ENCODE measurements around the gene LUC7L3. TPM values are rescaled to one million over a fixed set of nuclear protein-coding genes. Genes with fewer than 3 reads are reported as not detected.

LUC7L3 gene
- total RNA-seq, 2 donors from 2014 or later: 129 to 155 TPM

DNA sequence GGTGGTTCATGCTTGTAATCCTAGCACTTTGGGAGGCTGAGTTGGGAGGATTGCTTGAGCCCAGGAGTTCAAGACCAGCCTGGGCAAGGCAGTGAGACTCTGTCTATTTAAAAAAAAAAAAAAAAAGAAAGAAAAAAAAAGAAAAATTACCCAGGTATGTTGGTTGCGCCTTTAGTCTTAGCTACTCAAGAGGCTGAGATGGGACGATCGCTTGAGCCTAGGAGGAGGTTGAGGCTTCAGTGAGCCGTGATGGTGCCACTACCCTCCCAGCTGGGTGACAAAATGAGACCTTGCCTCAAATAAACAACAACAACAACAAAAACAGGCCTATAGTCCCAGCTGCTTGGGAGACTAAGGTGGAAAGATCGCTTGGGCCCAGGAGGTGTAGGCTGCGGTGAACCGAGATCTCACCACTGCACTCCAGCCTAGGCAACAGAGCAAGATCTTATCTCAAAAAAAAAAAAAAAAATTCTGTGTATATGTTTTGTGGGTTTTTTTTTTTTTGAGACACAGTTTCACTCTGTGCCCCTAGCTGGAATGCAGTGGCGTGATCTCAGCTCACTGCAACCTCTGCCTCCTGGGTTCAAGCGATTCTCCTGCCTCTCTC is 60.4 kb downstream of the LUC7L3 start:
- peaks cover 21% of the 10 kb centered on the region for H3K4me1 Mint-ChIP-seq
- no peaks in the 10 kb centered on the region for H3K27me3 Mint-ChIP-seq
- H3K36me3 Mint-ChIP-seq (ENCODE audit: low read depth): no peaks in the 10 kb centered on the region
- peak overlapping the region; percentile 69 for H3K27ac Mint-ChIP-seq
- no peaks in the 10 kb centered on the region for H3K9me3 ChIP-seq (ENCODE audit: control insufficient read depth, low read length, poor library complexity, severe bottlenecking)
- ATAC-seq (peak; percentile 88), DNase-seq (peak; percentile 25 to 55 (median 31))
- H3K4me3 Mint-ChIP-seq: peak overlapping the region; percentile 43

DNA sequence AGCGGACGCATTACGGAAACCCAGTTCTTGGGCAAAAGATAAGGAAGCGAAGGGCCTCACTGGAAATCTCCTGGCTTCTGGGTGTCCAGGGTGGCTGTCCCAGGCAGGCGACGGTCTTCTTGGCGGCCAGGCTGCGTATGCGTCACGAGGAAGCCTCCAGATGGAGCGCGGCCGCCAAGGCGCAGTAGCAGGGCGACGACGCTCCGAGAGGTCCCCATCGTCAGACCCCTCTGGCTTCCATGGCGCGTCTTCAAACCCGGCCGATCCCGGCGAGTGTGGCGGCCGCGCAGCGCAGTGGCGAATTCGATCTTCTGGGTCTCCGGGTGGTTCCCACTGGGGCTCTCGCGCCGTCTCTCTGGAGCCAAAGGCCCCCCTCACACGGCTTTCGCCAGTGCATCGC is 61.8 kb downstream of the LUC7L3 start:
- Mint-ChIP-seq H3K4me3 (peak overlapping the region; percentile 79), H3K4me1 (peaks cover 21% of the 10 kb centered on the region), H3K27me3 (no peaks in the 10 kb centered on the region), H3K36me3 (ENCODE audit: low read depth) (no peaks in the 10 kb centered on the region), H3K27ac (no peak overlapping the region)
- ATAC-seq (no peak), DNase-seq (no peak)
- H3K9me3 ChIP-seq (ENCODE audit: control insufficient read depth, low read length, poor library complexity, severe bottlenecking): no peaks in the 10 kb centered on the region

DNA sequence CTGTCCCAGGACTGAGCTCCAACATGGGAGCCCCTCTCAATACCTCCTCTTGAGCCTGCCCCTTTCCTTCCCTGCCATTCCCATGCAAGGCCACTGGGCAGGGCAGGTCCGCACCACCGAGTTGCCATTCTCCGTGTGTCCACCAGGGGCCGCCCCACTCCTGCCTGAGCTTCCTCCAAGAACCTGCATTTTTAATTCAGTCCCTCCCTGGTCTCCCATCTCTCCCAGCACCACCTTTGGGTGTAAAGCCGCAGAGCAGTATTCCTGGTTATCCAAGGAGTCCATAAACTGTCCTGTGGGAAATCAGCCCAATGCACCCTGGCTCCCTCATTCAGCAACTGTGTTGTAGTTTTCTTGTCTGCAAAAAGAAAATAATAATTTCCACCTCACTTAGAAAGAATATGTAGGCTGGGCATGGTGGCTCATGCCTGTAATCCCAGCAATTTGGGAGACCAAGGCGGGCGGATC is 63.8 kb downstream of the LUC7L3 start:
- no peaks in the 10 kb centered on the region for H3K27me3 Mint-ChIP-seq
- no peaks in the 10 kb centered on the region for H3K9me3 ChIP-seq (ENCODE audit: control insufficient read depth, low read length, poor library complexity, severe bottlenecking)
- no peak overlapping the region for H3K27ac Mint-ChIP-seq
- H3K4me1 Mint-ChIP-seq: peaks cover 24% of the 10 kb centered on the region
- peak; percentile 66 to 75 (median 67) for DNase-seq
- peaks cover 3% of the 10 kb centered on the region for H3K36me3 Mint-ChIP-seq (ENCODE audit: low read depth)
- peak; percentile 63 for ATAC-seq
- peak overlapping the region; percentile 75 for H3K4me3 Mint-ChIP-seq

DNA sequence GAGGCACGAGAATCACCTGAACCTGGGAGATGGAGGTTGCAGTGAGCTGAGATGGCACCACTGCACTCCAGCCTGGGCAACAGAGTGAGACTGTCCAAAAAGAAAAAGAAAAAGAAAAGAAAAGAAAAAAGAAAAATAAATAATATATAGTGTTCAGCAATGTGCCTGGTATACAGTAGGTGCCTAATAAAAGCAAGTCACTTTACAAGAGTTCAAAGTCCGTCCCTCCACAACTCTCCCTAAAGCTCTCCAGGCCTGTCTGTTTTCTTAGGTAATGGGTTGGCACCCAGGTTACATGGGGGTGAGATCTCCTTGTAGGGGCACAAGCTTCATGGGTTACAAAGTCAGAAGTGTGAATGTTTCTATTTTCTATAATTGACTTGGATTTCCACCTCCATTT is 64.5 kb downstream of the LUC7L3 start:
- Mint-ChIP-seq H3K27ac (peak overlapping the region; percentile 14), H3K27me3 (peaks cover 4% of the 10 kb centered on the region), H3K36me3 (ENCODE audit: low read depth) (peaks cover 3% of the 10 kb centered on the region), H3K4me3 (no peak overlapping the region), H3K4me1 (peaks cover 24% of the 10 kb centered on the region)
- DNase-seq (no peak), ATAC-seq (no peak)
- H3K9me3 ChIP-seq (ENCODE audit: control insufficient read depth, low read length, poor library complexity, severe bottlenecking): no peaks in the 10 kb centered on the region

DNA sequence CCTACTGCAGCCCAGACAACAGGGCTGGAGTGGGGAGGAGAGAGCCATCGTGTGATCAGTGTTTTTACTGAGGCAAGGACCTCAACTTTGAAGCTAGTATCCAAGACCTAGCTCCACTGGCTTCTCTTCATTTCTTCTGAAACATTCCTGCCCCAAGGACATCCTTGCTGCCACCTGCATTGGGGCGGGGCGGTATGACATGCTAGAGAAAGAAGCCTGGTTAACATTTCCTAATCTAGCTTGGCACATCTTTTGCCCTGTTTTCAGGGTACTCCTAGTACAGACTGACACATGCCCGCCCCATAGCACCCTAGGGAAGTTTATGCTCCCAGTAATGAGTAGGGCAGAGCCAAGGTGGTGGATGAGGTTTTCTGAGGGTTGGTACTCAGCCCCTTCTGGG is 65.7 kb downstream of the LUC7L3 start:
- no peak overlapping the region for H3K4me3 Mint-ChIP-seq
- no peak for ATAC-seq
- no peak overlapping the region for H3K27ac Mint-ChIP-seq
- peaks cover 3% of the 10 kb centered on the region for H3K36me3 Mint-ChIP-seq (ENCODE audit: low read depth)
- H3K9me3 ChIP-seq (ENCODE audit: control insufficient read depth, low read length, poor library complexity, severe bottlenecking): no peaks in the 10 kb centered on the region
- peaks cover 15% of the 10 kb centered on the region for H3K4me1 Mint-ChIP-seq
- peaks cover 8% of the 10 kb centered on the region for H3K27me3 Mint-ChIP-seq
- DNase-seq: no peak

DNA sequence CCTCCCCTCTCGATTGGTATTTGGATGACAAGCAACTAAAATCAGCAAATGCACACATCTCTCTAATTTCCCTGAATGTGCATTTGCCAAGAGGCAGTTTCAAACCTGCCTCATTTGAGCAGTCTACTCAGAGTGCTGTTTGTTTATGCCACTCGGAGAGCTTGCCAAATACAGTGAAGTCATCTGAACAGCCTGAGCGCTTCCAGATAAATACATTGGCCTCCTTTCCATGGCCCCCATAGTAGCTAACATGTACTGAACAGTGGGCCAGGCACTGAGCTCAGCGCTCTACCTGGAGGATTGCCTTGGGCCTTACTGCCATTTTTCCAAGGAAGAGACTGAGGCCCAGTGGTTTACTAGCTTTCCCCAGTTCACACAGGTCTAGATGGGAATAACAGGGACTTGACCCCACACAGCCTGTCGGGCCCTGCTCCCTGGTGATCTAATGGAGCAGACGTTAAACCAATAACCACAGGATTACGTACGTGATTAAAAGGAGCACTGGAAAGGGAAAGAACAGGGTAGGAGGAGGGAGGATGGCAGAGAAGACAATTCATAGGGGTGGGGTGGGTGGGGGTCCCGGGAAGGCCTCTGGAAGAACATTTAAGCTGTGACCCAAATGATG is 66.7 kb downstream of the LUC7L3 start:
- H3K9me3 ChIP-seq (ENCODE audit: control insufficient read depth, low read length, poor library complexity, severe bottlenecking): no peaks in the 10 kb centered on the region
- H3K4me3 Mint-ChIP-seq: no peak overlapping the region

DNA sequence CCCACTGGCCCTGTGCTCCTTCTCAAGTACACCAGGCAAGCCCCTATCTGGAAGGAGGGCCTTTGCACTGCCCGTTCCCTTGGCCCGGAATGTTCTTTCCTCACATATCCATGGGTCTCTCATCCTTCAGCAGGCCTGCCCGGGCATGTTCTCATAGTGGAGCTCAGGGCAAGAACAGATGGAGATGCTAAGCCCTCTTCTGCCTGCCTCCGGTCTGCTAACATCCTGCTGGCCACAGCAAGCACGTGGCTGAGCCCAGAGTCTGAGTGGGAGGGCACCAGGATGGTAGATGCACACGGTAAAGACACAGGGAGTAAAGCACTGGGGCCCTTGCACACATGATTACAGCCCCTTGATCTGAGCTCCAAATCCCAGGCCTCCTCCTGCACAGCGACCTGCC is 67.7 kb downstream of the LUC7L3 start:
- no peak for ATAC-seq
- Mint-ChIP-seq H3K4me3 (no peak overlapping the region), H3K27ac (no peak overlapping the region), H3K27me3 (peaks cover 17% of the 10 kb centered on the region), H3K4me1 (peaks cover 17% of the 10 kb centered on the region), H3K36me3 (ENCODE audit: low read depth) (peaks cover 6% of the 10 kb centered on the region)
- no peak for DNase-seq
- H3K9me3 ChIP-seq (ENCODE audit: control insufficient read depth, low read length, poor library complexity, severe bottlenecking): no peaks in the 10 kb centered on the region

More for the DNA sequence above, 66.7 kb downstream of the LUC7L3 start:
- no peak for DNase-seq
- H3K27me3 Mint-ChIP-seq: peaks cover 13% of the 10 kb centered on the region
- no peak for ATAC-seq
- H3K27ac Mint-ChIP-seq: no peak overlapping the region
- H3K36me3 Mint-ChIP-seq (ENCODE audit: low read depth): peaks cover 6% of the 10 kb centered on the region
- H3K4me1 Mint-ChIP-seq: peaks cover 17% of the 10 kb centered on the region

DNA sequence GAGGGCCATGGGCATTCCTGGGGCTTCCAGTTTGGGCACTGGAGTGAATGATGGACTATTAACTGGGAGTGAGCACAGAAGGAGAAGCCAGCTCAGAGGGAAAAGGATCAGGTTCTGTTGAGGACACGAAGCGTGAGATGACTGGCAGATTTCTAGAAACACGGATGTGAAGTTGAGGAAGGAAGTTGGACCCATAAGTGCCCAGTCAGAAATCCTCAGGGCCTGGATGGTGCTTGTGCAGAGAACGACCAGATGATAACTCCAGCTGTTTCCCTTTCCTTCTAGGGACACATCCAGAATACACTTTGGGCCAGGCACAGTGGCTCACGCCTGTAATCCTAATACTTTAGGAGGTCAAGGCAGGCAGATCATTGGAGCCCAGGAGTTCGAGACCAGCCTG is 71.2 kb downstream of the LUC7L3 start:
- Mint-ChIP-seq H3K27ac (no peak overlapping the region), H3K4me1 (peaks cover 10% of the 10 kb centered on the region), H3K36me3 (ENCODE audit: low read depth) (peaks cover 6% of the 10 kb centered on the region), H3K27me3 (peaks cover 17% of the 10 kb centered on the region), H3K4me3 (no peak overlapping the region)
- ATAC-seq: no peak
- DNase-seq: no peak
- H3K9me3 ChIP-seq (ENCODE audit: control insufficient read depth, low read length, poor library complexity, severe bottlenecking): no peaks in the 10 kb centered on the region

DNA sequence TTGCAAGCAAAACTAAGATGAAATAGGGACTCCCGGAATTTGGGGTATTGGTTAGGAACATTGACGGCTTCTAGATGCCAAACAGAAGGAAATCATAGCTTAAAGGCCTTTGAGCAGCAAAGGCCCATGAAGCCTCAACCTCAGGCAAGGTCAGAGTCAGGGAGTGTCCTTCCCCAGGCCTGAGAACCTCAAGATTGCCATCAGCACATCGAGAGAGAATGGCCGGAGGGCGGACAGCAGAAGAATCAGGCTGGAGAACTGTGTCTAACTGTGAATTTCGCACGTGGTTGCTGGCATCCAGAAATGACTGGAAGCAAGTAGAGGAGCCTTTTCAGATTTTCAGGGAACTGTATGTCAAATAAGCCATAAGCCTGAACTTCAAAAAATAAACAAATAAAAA is 72.7 kb downstream of the LUC7L3 start:
- Mint-ChIP-seq H3K4me3 (no peak overlapping the region), H3K27ac (no peak overlapping the region), H3K36me3 (ENCODE audit: low read depth) (peaks cover 6% of the 10 kb centered on the region), H3K4me1 (peaks cover 10% of the 10 kb centered on the region), H3K27me3 (peaks cover 17% of the 10 kb centered on the region)
- ATAC-seq: no peak
- no peak for DNase-seq
- no peaks in the 10 kb centered on the region for H3K9me3 ChIP-seq (ENCODE audit: control insufficient read depth, low read length, poor library complexity, severe bottlenecking)

DNA sequence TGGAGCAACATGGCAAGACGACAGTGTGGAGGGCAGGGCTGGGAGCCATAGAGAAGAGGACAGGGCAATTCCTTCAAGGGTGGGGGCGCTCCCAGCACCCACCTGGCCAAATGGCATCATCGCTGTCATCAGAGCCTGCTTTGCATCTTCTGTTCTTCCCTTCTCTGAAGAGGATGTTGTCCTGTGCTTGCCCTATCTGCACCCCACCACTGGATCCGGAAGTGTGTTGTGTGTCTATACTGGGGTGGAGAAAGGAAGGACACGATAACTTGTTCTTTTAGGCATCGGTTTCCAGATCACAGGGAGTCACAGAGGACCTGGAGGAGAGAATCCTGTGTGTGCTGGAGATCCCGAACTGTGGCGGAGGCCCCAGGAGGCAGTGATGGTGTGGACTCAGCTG is 73.6 kb downstream of the LUC7L3 start:
- Mint-ChIP-seq H3K27ac (no peak overlapping the region), H3K27me3 (peaks cover 17% of the 10 kb centered on the region), H3K4me3 (no peak overlapping the region), H3K36me3 (ENCODE audit: low read depth) (peaks cover 4% of the 10 kb centered on the region), H3K4me1 (peaks cover 7% of the 10 kb centered on the region)
- DNase-seq: no peak
- no peak for ATAC-seq
- H3K9me3 ChIP-seq (ENCODE audit: control insufficient read depth, low read length, poor library complexity, severe bottlenecking): no peaks in the 10 kb centered on the region

DNA sequence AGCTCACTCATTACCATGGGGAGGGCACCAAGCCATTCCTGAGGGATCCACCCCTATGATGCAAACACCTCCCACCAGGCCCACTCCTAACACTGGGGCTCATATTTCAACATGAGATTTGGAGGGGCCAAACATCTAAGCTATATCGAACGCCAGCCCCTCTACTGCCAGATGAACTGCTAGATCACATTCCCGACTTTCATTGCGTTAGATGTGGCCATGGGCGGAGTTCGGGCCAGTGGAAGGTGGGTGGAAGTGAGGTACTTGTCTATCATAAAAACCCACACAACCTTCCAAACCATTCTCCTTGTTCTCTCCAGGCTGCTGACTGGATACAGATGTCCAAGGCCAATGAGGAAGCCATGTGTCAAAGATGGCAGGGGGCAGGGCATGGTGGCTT is 75.0 kb downstream of the LUC7L3 start:
- DNase-seq: no peak
- H3K27me3 Mint-ChIP-seq: peaks cover 10% of the 10 kb centered on the region
- no peak overlapping the region for H3K27ac Mint-ChIP-seq

DNA sequence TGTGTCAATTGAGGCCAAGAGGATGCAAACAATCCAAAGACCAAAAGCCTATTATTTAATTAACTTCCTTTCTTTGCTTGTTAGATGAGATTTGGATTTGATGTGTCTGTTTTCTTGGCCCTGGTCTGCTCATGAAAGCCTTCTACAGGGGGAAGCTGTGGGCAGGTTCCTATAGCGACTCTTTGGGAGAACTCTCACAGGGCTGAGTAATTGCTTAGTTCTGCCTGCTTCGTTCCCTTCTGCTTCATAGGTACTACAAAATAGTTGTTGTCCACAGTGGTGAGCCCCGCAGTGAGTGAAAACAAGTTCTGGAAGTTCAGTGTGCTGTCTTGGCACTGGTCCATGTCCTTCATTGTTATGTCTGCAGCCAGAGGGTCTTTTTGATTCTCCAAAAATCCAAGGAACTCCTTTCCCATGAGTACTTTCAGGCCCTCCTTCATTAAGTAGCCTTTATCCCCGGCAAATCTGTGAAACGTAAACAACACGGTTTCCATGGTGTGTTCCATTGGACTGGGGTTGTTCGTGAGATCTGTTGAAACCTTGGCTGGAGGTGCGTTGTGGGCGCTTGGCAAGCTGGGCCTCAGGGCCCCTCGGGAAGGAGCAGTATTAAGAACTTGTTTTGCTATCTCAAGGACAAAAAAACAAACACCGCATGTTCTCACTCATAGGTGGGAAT is 77.9 kb downstream of the LUC7L3 start:
- DNase-seq: no peak
- no peak for ATAC-seq

More for the DNA sequence above, 75.0 kb downstream of the LUC7L3 start:
- Mint-ChIP-seq H3K4me3 (no peak overlapping the region), H3K36me3 (ENCODE audit: low read depth) (peaks cover 3% of the 10 kb centered on the region), H3K4me1 (peaks cover 7% of the 10 kb centered on the region)
- ATAC-seq: no peak
- no peaks in the 10 kb centered on the region for H3K9me3 ChIP-seq (ENCODE audit: control insufficient read depth, low read length, poor library complexity, severe bottlenecking)

DNA sequence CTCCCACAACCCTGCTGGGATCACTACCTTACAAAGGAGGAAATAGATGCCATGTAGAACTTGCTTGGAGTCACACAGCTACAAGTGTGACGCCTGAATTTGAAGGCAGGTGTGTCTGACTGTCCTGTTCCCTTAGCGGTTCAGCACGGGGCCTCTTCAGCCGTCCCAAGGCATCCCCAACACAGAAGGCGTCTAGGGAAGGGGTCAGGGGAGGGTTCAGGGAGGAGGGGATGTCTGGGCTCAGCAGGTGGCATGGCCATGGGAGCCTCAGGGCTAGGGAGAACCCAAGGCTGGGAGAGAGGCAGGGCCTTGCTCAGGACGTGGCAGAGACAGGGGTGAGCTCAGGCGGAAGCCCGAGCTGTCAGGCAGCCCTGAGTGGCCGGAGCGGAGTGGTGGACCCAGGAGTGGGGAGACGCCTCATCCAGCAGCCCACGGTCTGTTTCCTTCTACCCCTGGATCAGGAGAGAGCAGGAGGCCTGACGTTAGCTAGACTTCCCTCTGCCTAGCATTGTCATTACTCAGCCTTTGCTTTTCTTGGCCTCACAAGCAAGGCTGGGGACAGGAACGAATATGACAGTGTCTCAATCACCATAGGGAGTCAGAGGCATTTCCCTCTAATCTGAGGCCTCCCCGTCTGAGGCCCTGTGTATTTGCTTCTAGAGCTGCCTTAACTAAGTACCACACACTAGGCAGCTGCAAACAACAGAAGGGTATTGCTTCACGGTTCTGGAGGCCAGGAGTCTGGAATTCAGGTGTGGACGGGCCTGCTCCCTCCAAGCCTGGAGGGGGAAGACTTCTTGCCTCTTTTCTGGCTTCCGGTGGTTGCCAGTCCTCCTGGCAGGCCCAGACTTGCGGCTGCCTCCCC is 79.3 kb downstream of the LUC7L3 start:
- ATAC-seq (no peak), DNase-seq (no peak)
- H3K9me3 ChIP-seq (ENCODE audit: control insufficient read depth, low read length, poor library complexity, severe bottlenecking): no peaks in the 10 kb centered on the region
- no peak overlapping the region for H3K27ac Mint-ChIP-seq
- peaks cover 5% of the 10 kb centered on the region for H3K4me1 Mint-ChIP-seq
- no peak overlapping the region for H3K4me3 Mint-ChIP-seq
- peaks cover 8% of the 10 kb centered on the region for H3K27me3 Mint-ChIP-seq
- H3K36me3 Mint-ChIP-seq (ENCODE audit: low read depth): no peaks in the 10 kb centered on the region

More for the DNA sequence above, 77.9 kb downstream of the LUC7L3 start:
- Mint-ChIP-seq H3K4me3 (no peak overlapping the region), H3K27ac (no peak overlapping the region), H3K4me1 (peaks cover 7% of the 10 kb centered on the region), H3K27me3 (peaks cover 8% of the 10 kb centered on the region), H3K36me3 (ENCODE audit: low read depth) (no peaks in the 10 kb centered on the region)
- H3K9me3 ChIP-seq (ENCODE audit: control insufficient read depth, low read length, poor library complexity, severe bottlenecking): no peaks in the 10 kb centered on the region

All from T-helper 17 cell (primary cell).